ENCODE data around the gene KLHL9. TPM values are rescaled to one million over a fixed set of nuclear protein-coding genes. Genes with fewer than 3 reads are reported as not detected.

Gene KLHL9
- total RNA-seq, 1 donor from 2014 or later, result 11.2 TPM

DNA sequence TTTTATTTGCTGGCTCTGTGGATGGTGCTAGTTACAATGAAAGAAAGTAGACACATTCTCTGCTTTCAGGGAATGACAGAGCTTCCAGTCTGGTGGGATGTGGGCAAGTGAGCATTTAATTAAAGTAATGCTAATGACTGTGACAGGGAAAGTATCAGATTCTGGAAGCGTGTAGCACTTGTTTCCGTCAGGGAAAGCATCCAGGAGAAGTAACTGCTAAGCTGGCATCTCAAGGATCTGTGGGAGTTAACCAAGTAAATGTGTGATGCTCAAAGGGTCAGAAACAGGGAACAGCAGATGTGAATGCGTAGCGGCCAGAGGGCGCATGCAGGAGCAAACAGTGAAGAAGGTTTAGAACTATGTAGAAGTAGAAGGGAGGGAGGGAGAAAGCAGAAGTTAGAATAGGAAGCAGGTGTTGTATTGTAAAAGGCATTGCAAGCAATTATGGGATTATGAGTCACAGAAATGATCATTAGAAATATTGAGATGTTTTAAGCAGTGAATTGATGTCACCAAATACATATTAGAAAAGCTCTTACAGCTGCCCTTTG, 12.2 kb downstream of the KLHL9 start:
- ATAC-seq (ENCODE audit: poor library complexity) (no peak), DNase-seq (no peak)
- intact Hi-C loops (cut with DNase I), result no loop called here

DNA sequence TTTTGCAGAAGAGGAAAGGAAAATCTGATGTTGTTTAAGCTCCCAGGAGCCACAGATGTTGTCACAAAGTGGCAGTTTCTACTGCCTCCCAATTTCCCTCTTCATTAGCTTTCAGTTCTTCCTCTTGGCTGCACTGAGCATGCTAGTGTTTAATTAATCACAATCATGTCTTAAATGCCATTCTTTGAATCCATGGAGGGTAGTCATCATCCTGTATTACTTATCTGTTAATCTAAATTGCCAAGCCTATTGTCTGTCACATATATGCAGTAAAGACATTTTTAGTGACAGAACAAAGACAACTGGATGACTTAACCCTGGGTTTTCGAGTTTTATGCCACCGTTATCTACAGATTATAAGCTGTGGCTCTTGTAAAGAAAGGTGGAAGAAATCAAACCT, 14.7 kb downstream of the KLHL9 start:
- intact Hi-C loops (cut with DNase I), result no loop called here
- ATAC-seq (ENCODE audit: poor library complexity) (no peak), DNase-seq (no peak)

DNA sequence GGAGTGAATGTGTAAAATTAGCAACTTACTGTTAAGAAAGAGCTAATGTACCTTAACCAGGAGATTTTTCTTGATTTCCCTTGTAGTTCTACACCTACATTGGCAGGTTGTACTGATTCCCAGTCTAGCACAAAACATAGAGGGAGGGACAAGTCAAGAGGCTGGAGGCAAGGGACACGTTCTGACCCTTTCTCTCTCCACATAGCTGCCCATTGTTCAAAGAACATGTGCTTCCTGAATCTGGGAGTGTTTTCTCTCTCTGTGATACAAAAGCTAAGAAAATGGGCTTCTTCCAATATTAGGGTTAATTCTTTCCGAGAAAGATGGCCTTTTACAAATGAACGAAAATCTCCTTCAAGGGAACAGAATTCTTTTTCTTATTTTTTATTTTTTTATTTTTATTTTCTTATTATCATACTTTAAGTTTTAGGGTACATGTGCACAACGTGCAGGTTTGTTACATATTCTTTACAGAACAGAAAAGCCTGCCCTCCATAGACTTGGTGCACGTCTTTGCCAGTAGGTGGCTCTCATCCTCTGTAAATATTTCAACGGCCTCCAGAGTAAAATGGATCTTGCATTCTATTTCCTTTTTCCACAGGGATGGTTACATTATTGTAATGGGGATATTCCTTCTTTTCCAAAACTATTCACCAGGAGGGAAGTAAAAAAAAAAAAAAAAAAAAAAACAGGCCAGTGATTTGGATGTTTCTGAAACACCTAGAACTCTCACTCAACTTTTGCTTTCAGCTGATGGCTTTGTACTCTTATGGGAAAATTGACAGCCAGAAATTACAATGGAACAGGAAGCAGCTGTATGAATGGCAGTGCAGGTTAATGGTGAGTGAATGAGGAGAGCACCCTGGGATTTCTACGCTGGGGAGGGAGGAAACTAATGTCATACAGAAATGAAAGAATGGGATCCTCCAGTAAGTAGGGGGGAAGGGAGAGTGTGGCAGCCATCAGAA, 17.0 kb downstream of the KLHL9 start:
- DNase-seq, result no peak
- peak; percentile 83 for ATAC-seq (ENCODE audit: poor library complexity)
- intact Hi-C loops (cut with DNase I), result no loop called here

- DNase-seq (no peak), ATAC-seq (ENCODE audit: poor library complexity) (no peak)
- intact Hi-C loops (cut with DNase I), result no loop called here
Observed at GRCh38 chr9:21316860-21317259, 18.3 kb downstream of the KLHL9 start.

DNA sequence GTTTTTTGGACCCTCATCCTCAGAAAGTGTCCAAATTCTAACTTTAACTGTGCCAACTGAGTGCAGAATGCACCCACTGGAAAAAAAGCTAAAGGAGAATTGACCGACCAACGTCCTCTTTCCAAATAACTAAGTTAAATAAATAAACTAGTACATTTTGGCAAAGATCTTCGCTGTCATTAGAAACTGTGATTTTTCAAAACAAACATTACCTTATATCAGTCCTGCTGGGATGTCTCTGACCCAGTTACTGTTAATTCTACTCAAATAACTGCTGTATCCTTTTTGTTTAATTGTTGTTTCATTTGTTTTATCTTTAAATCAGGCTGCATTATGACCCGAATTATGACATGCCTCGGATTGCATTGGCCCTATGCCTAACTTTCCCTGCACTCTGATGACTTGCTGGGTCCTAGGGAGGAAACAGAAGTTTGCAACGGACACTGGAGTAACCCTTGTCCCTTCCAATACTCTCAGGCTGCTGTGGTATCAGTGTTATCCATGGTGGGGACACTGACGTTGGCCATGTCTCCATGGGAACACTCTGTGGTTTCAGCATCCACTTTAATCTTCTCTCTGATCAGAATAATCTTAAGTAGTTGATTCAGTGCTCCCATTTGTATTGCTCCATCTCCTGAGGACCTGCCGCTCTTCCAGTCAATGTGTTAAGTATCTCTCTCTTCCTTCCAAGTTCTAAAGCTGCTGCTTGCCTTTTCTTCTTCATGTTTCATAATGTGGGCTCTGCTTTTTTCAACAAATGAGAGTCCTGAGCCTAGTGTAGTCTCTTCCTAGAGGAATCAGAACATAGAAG, 19.0 kb downstream of the KLHL9 start:
- intact Hi-C loops (cut with DNase I), result no loop called here
- DNase-seq, result no peak
- peak; percentile 27 for ATAC-seq (ENCODE audit: poor library complexity)

DNA sequence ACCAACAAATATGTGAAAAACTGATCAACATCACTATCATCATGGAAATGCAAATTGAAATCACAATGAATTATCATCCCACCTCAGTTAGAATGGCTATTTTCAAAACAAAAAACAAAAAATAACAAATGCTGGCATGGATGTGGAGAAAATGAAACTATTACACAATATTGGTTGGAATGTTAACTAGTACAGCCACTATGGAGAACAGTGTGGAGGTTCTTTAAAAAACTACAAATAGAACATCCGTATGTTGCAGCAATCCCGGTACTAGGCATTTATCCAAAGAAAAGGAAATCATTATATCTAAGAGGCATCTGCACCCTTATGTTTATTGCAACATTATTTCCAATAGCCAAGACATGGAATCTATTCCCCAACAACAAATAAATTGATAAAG, 21.1 kb downstream of the KLHL9 start:
- DNase-seq, result no peak
- no peak for ATAC-seq (ENCODE audit: poor library complexity)
- intact Hi-C loops (cut with DNase I), result no loop called here

- DNase-seq, result no peak
- ATAC-seq (ENCODE audit: poor library complexity), result no peak
- intact Hi-C loops (cut with DNase I), result no loop called here
Observed at GRCh38 chr9:21311889-21312288, 23.3 kb downstream of the KLHL9 start.

- intact Hi-C loops (cut with DNase I), result no loop called here
- DNase-seq, result no peak
- no peak for ATAC-seq (ENCODE audit: poor library complexity)
Observed at GRCh38 chr9:21305213-21305612, 30.0 kb downstream of the KLHL9 start, which contains the start of gene IFNA5. IFNA5 (minus strand) TSS chr9:21305313; CDS start chr9:21305256, 57 bp downstream.

DNA sequence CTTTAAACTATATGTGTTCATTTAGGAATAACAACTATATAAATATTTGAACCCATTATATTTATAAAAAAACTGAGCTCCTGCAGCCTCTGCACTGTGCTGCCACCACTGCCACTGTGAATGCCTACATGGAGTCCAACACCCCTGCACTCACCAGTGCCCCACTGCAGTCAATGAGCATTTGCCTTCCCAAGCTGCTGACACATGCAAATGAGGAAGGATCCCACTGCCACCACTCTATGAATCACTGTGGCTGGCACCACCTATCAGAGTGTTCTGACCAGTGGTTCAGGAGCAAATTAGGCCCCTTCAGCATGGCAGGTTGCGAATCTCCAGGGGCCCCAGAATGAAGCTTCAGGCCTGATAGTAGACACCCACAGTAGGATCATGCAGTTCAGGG, 39.2 kb downstream of the KLHL9 start:
- DNase-seq, result no peak
- no peak for ATAC-seq (ENCODE audit: poor library complexity)
- intact Hi-C loops (cut with DNase I), result no loop called here

DNA sequence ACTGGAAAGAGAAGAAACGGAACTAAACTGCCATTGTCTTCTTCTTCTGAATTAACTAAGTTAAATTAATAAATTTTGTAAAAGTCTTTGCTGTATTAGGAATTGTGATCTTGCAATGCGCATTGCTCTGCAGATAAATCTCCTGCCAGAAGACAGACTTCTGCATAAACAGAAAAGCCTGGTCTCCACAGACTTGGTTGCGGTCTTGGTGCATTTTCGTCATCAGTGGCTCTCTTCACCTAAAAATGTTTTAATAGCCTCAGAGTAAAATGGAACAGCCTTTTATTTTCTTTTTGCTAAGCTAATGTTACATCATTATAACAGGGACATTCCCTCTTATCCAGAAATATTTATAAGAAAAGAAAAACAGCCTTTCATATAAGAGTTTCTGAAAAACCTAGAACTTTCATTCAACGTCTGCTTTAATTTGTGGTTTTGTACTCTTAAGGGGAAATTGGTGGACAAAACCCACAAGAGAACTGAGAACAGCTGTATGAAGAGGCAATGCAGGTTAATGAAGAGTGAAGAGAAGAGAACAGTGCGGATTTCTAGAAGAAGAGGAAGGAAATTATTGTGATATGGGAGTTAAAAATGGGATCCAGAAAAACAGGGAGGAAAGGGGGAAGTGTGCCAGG, 40.2 kb downstream of the KLHL9 start:
- ATAC-seq (ENCODE audit: poor library complexity) (no peak), DNase-seq (no peak)
- intact Hi-C loops (cut with DNase I), result no loop called here

DNA sequence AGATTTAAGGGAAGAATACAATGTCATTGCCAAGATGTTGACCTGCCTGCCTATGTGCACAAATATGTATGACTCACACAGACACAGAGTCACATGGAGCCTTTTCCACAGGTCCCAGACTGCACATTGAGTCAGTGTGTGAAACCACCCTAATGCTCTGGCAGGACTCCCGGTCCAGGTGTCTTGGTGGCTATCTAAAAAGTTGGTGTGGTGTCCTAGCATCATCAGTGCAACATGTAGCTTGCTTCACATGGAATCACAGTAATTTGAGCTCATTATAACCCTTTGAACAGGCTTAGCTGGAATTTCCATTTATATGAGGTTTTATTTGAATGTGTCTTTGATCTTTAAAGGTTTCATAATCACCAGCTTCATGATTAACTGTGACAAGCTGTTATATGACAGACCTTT, 40.8 kb downstream of the KLHL9 start:
- DNase-seq (no peak), ATAC-seq (ENCODE audit: poor library complexity) (no peak)
- intact Hi-C loops (cut with DNase I), result no loop called here

GRCh38 chr9:21289848-21290247, 45.4 kb downstream of the KLHL9 start:
- ATAC-seq (ENCODE audit: poor library complexity) (no peak), DNase-seq (no peak)
- intact Hi-C loops (cut with DNase I), result no loop called here

DNA sequence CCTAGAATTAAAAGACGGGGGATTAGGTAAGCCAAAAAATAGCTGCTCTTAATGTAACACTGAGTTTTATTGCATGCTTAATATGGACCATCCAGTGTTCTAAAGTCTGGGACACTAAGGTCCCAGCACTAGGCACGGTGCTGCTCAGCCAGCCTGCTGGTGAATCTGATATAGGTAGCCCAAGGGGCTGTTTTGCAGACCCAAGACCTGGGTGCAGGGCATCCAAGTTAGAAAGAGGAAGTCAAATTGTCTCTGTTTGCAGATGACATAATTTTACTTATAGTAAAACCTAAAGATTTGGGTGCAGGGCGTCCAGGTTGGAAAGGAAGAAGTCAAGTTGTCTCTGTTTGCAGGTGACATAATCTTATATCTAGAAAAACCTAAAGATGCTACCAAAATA, 47.9 kb downstream of the KLHL9 start:
- DNase-seq, result no peak
- intact Hi-C loops (cut with DNase I), result no loop called here
- no peak for ATAC-seq (ENCODE audit: poor library complexity)

GRCh38 chr9:21286659-21287058, 48.5 kb downstream of the KLHL9 start:
- ATAC-seq (ENCODE audit: poor library complexity) (no peak), DNase-seq (no peak)
- intact Hi-C loops (cut with DNase I), result no loop called here

- intact Hi-C loops (cut with DNase I), result no loop called here
- DNase-seq (no peak), ATAC-seq (ENCODE audit: poor library complexity) (no peak)
Observed at GRCh38 chr9:21286099-21286498, 49.1 kb downstream of the KLHL9 start.

DNA sequence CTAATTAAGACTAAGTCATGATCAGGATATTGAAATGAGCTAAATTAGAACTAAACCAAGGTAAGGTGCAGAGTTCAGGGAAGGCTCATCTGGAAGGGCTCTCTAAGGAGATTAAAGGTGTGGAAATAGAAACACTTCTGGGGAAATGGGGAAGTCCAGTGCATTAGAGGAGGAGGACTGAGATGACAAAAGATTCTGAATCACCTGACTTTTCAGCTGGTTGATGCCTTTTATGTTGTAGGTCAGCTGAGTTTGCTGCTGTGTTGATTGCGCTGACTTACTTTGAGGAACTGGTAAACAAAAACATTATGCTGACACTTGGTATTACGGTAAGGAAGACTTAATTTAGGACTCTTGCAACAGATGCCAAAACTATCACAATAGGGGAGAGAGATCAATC, 53.9 kb downstream of the KLHL9 start:
- intact Hi-C loops (cut with DNase I), result no loop called here
- ATAC-seq (ENCODE audit: poor library complexity) (no peak), DNase-seq (no peak)

Data from Right ventricle myocardium superior (tissue), 1 donor.